GM19324 (cell line): ENCODE results near the gene NIP7.
"Not testable (repeated sequence)": the region's sequence is repeated elsewhere in the genome, so short reads cannot be mapped to it uniquely, and the experiment has no call there.

Experiments used
- ATAC-seq: cut with Tn5 transposase; IDR thresholded peaks from one replicate; pipeline ENCODE4 v1.9.1; 2021; ENCODE audit warnings: mild to moderate bottlenecking, moderate library complexity; ENCODE audit not compliant: unreplicated experiment, low FRiP score

The NIP7 gene

GRCh38 chr16:69338557-69339288 is 849 bp upstream of the NIP7 start:
- no peak for ATAC-seq

GRCh38 chr16:69340095-69340644 is 598 bp downstream of the NIP7 start:
- peak; percentile 5 for ATAC-seq

- no peak for ATAC-seq
These were observed 4.6 kb downstream of the NIP7 start for GRCh38 chr16:69344171-69344570.

GRCh38 chr16:69345923-69346322 is 6.4 kb downstream of the NIP7 start:
- no peak for ATAC-seq

GRCh38 chr16:69346683-69347082 is 7.1 kb downstream of the NIP7 start:
- ATAC-seq, result no peak

- ATAC-seq, result no peak
These were observed 8.7 kb downstream of the NIP7 start for GRCh38 chr16:69348222-69348621.

- ATAC-seq, result no peak
These were observed 10.0 kb downstream of the NIP7 start for GRCh38 chr16:69349536-69349935.

GRCh38 chr16:69350536-69351133 is 11.1 kb downstream of the NIP7 start:
- no peak for ATAC-seq

- no peak for ATAC-seq
These were observed 11.9 kb downstream of the NIP7 start, which contains the start of gene TMED6 for GRCh38 chr16:69351309-69352027. TSS of gene TMED6 (minus strand) at chr16:69351786. CDS start at chr16:69351753, 33 bp downstream.

- not testable (repeated sequence) for ATAC-seq
These were observed 20.5 kb downstream of the NIP7 start for GRCh38 chr16:69360070-69360469.

GRCh38 chr16:69363281-69363717 is 23.7 kb downstream of the NIP7 start:
- ATAC-seq, result no peak

- ATAC-seq, result no peak
These were observed 24.5 kb downstream of the NIP7 start for GRCh38 chr16:69364088-69364487.

- ATAC-seq, result no peak
These were observed 26.3 kb downstream of the NIP7 start for GRCh38 chr16:69365901-69366300.

GRCh38 chr16:69366431-69366830 is 26.9 kb downstream of the NIP7 start:
- no peak for ATAC-seq

- ATAC-seq, result no peak
These were observed 28.4 kb downstream of the NIP7 start for GRCh38 chr16:69367980-69368379.

GRCh38 chr16:69368866-69369265 is 29.3 kb downstream of the NIP7 start:
- no peak for ATAC-seq

GRCh38 chr16:69371564-69371963 is 32.0 kb downstream of the NIP7 start:
- ATAC-seq, result no peak

- no peak for ATAC-seq
These were observed 33.4 kb downstream of the NIP7 start for GRCh38 chr16:69373019-69373418.

GRCh38 chr16:69376393-69377059 is 37.0 kb downstream of the NIP7 start:
- ATAC-seq, result no peak

GRCh38 chr16:69378036-69378435 is 38.5 kb downstream of the NIP7 start:
- ATAC-seq, result no peak

- no peak for ATAC-seq
These were observed 39.2 kb downstream of the NIP7 start for GRCh38 chr16:69378760-69379159.
